ENCODE results near the gene ATR. TPM values are rescaled to one million over a fixed set of nuclear protein-coding genes. Genes with fewer than 3 reads are reported as not detected.
A peak's percentile ranks its signal among the peaks of the same experiment; 100 is the strongest.

ATR gene
- total and polyA plus RNA-seq, 10 of the 15 experiments (the other 5 are each of a cell fraction or from before 2014, with no cell fraction given): 21.0 to 41.5 (median 30.1) TPM

DNA sequence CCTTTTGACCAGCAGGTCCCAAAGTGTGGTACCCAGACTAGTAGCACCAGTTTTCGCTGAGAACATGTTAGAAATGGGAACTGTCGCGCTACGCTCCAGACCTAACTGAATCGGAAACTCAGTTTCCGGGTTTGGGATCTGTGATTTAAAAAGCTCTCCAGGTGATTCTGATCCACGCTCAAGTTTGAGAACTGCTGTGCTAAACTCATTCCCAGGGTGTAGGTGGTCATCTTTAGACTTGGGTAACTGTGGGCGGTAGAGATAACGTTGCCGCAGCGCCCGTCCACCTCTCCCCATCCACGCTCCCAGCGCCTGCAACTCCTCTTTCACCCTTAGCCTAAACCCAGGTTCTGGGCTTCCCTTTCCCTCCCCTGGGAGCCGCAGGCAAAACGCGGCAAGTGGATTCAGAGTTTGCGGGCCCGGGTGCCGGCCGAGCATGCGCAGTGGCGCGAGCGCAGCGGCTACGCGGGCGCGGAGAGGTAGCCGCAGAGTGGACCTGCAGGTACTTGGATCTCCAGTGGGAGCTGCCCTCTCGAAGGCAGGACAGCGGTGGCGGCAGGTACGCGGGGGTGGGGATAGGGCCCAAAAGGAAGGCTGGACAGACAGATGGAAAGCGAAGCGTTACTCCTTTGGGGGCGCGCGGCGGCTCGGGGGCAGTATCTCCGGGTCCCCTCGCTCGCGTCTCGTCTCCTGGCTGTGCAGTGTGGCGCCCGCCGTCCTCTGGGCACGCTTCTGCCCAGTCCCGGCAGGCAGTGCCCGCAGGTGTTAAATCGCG lies 17.6 kb upstream of the ATR start, which contains the start of gene PLS1:
Gene PLS1 (plus strand): TSS at position 443 of the 775 bp plus-strand sequence. CDS start 67,845 bp downstream, outside the sequence.
- POLR2A ChIA-PET: interaction anchor here (1.2 kb wide), 1 partner anchor 17 kb away, joined by 3 read pairs; the partner anchor contains the start of gene ATR
- peaks cover 4% of the 10 kb centered on the region; the same call in 1 of the 2 replicates for H3K4me1 ChIP-seq (ENCODE audit: control insufficient read depth, insufficient read depth, low read length)
- peak within 1 kb of the TSS; percentile 79 for H3K4me3 ChIP-seq
- CTCF ChIA-PET: interaction anchor here (1.5 kb wide), 2 partner anchors 9 to 11 kb away, joined by 4 to 5 read pairs; no protein-coding TSS in a partner anchor
- in situ Hi-C loops (cut with MboI) (no loop called here), intact Hi-C loops (cut with micrococcal nuclease; ENCODE audit: unreplicated experiment) (loop anchor here (1.0 kb wide), 1 partner anchor 18 kb away; the partner anchor contains the start of gene ATR)
- H3K4me2 ChIP-seq (ENCODE audit: control insufficient read depth, insufficient read depth): peak within 1 kb of the TSS; percentile 97
- FAIRE-seq (peak; percentile 83), ATAC-seq (peak; percentile 90), DNase-seq (ENCODE audit: low read depth, low spot score) (peak; percentile 37)
- no TSS peak for BruUV-seq (replicated peaks)
- 3% methylated on average over 56 of the region's 56 CpGs for WGBS (ENCODE audit: insufficient coverage, insufficient replicate concordance, low lambda C conversion rate, missing lambda C conversion rate)
- RAD21 ChIA-PET (ENCODE audit: unreplicated experiment): no interaction called here
- H4K20me1 ChIP-seq (ENCODE audit: control insufficient read depth, insufficient read depth): no peaks in the 10 kb centered on the region
- H3K27ac ChIP-seq (ENCODE audit: control insufficient read depth, insufficient read depth): 0 out of 2 replicates have a peak within 1 kb of the TSS, but pooled peaks have one; percentile 33
- H3K36me3 ChIP-seq (ENCODE audit: control insufficient read depth in 2 of 2, insufficient read depth in 2 of 2, low read length in 1 of 2): no peaks in the 10 kb centered on the region
- no peaks in the 10 kb centered on the region for H3K27me3 ChIP-seq (replicated peaks in 1 of 2; ENCODE audit: control insufficient read depth in 2 of 2, insufficient read depth in 2 of 2, low read length in 1 of 2)
- peak within 1 kb of the TSS; percentile 100 for H2AFZ ChIP-seq (ENCODE audit: control insufficient read depth, low read depth, low read length)
- SMC1A ChIA-PET (ENCODE audit: uncharacterized antibody, unreplicated experiment): no interaction called here
- H3K9ac ChIP-seq (ENCODE audit: control insufficient read depth, insufficient read depth, low read length): peak within 1 kb of the TSS; percentile 74
- no peaks in the 10 kb centered on the region for H3K9me3 ChIP-seq (replicated peaks; ENCODE audit: control insufficient read depth, insufficient read depth, low read length)
- H3K79me2 ChIP-seq (ENCODE audit: control insufficient read depth, insufficient read depth, low read length): no peaks in the 10 kb centered on the region
- peak; percentile 84 for TF ChIP-seq POLR2A (IDR thresholded peaks at IDR 0.05; ENCODE audit: low read depth, low read length)
- peak; percentile 87 for TF ChIP-seq SP1 (IDR thresholded peaks at IDR 0.05; ENCODE audit: low read depth, low read length)
- peak; percentile 54; the same call in 1 of the 2 replicates for TF ChIP-seq POLR2AphosphoS5 (IDR thresholded peaks at IDR 0.05; ENCODE audit: low read length)
- TF ChIP-seq ZSCAN29 (IDR thresholded peaks at IDR 0.05): peak; percentile 94
- TF ChIP-seq SPI1 (IDR thresholded peaks at IDR 0.05; ENCODE audit: borderline replicate concordance, insufficient read depth, low read depth, low read length): peak; percentile 16; the same call in 1 of the 2 replicates
- peak; percentile 65; the same call in 1 of the 2 replicates for TF ChIP-seq TAF1 (IDR thresholded peaks at IDR 0.05; ENCODE audit: borderline replicate concordance, low read depth, low read length)
- TF ChIP-seq ATF7 (IDR thresholded peaks at IDR 0.05; ENCODE audit: low read depth): peak; percentile 39; the same call in 1 of the 2 replicates
- TF ChIP-seq STAT3 (IDR thresholded peaks at IDR 0.05; ENCODE audit: low read depth, low read length): no peak
- peak; percentile 73 for TF ChIP-seq EED (IDR thresholded peaks at IDR 0.05; ENCODE audit: low read depth)
- TF ChIP-seq RB1 (IDR thresholded peaks at IDR 0.05; ENCODE audit: borderline replicate concordance): peak; percentile 91; the same call in 1 of the 2 replicates
- no peak for TF ChIP-seq FOXM1 (IDR thresholded peaks at IDR 0.05; ENCODE audit: low read depth, low read length)
- TF ChIP-seq CHD2 (IDR thresholded peaks at IDR 0.05; ENCODE audit: borderline replicate concordance, low read depth, low read length): peak; percentile 38; the same call in 1 of the 2 replicates
- TF ChIP-seq IKZF1 (conservative IDR thresholded peaks at IDR 0.05): peak; percentile 83
- peak; percentile 77 for TF ChIP-seq KLF5 (IDR thresholded peaks at IDR 0.05; ENCODE audit: partially characterized antibody)
- peak; percentile 34; the same call in 1 of the 2 replicates for TF ChIP-seq CREB1 (IDR thresholded peaks at IDR 0.05; ENCODE audit: low read depth)
- TF ChIP-seq GATAD2B (conservative IDR thresholded peaks at IDR 0.05; ENCODE audit: low read depth): 0 out of 2 replicates have a peak, but pooled peaks have one; percentile 45
- TF ChIP-seq, protein P1, sequence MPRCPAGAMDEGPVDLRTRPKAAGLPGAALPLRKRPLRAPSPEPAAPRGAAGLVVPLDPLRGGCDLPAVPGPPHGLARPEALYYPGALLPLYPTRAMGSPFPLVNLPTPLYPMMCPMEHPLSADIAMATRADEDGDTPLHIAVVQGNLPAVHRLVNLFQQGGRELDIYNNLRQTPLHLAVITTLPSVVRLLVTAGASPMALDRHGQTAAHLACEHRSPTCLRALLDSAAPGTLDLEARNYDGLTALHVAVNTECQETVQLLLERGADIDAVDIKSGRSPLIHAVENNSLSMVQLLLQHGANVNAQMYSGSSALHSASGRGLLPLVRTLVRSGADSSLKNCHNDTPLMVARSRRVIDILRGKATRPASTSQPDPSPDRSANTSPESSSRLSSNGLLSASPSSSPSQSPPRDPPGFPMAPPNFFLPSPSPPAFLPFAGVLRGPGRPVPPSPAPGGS (IDR thresholded peaks at IDR 0.05; ENCODE audit: borderline replicate concordance, insufficient read depth, low read depth, low read length, poor library complexity, severe bottlenecking): no peak
- 0 out of 2 replicates have a peak, but pooled peaks have one; percentile 19 for TF ChIP-seq DPF2 (IDR thresholded peaks at IDR 0.05)
- TF ChIP-seq IRF4 (IDR thresholded peaks at IDR 0.05; ENCODE audit: low read depth, low read length): peak; percentile 35; the same call in 1 of the 2 replicates
- TF ChIP-seq HCFC1 (IDR thresholded peaks at IDR 0.05; ENCODE audit: low read length): 0 out of 2 replicates have a peak, but pooled peaks have one; percentile 10
- 0 out of 2 replicates have a peak, but pooled peaks have one; percentile 28 for TF ChIP-seq CREM (IDR thresholded peaks at IDR 0.05; ENCODE audit: low read depth)
- peak; percentile 92; the same call in 1 of the 2 replicates for TF ChIP-seq RCOR1 (conservative IDR thresholded peaks at IDR 0.05; ENCODE audit: low read depth, low read length)
- TF ChIP-seq FOXK2 (IDR thresholded peaks at IDR 0.05): peak; percentile 65
- peak; percentile 36; the same call in 1 of the 2 replicates for TF ChIP-seq BACH1 (IDR thresholded peaks at IDR 0.05; ENCODE audit: borderline replicate concordance)
- TF ChIP-seq ZNF207 (IDR thresholded peaks at IDR 0.05; ENCODE audit: borderline replicate concordance): 0 out of 2 replicates have a peak, but pooled peaks have one; percentile 20
- no peak for TF ChIP-seq ZBED1 (IDR thresholded peaks at IDR 0.05; ENCODE audit: borderline replicate concordance)
